Fibroblast of lung (primary cell): ENCODE measurements around the gene GNG7. TPM values are rescaled to one million over a fixed set of nuclear protein-coding genes. Genes with fewer than 3 reads are reported as not detected.

Source experiments
- DNase-seq, 2 donors: peaks; one replicate each; pipeline versions ENCODE4 v3.0.0 to v3.0.0-alpha.2; 2010; ENCODE audit warnings: low read depth in 2 of 2
- H2AFZ ChIP-seq: 2 replicates; pipeline ENCODE4 v1.5.1; 2012; ENCODE audit warnings: low read length, control low read depth, inconsistent platforms
- H3K27ac ChIP-seq: 2 replicates; pipeline ENCODE4 v1.5.1; 2011; ENCODE audit warnings: low read length, control low read depth; ENCODE audit not compliant: insufficient read depth
- H3K27me3 ChIP-seq: 2 replicates; pipeline ENCODE4 v1.5.1; 2011; ENCODE audit warnings: mild to moderate bottlenecking, low read length; ENCODE audit not compliant: control insufficient read depth, insufficient read depth
- H3K36me3 ChIP-seq: 2 replicates; pipeline ENCODE4 v1.5.1; 2011; ENCODE audit warnings: low read length; ENCODE audit not compliant: control insufficient read depth, insufficient read depth
- H3K4me1 ChIP-seq: 2 replicates; pipeline ENCODE4 v1.5.1; 2011; ENCODE audit warnings: low read length; ENCODE audit not compliant: control insufficient read depth, insufficient read depth; ENCODE audit errors: extremely low read depth
- H3K4me2 ChIP-seq: 2 replicates; pipeline ENCODE4 v1.5.1; 2011; ENCODE audit warnings: low read length, control low read depth; ENCODE audit not compliant: insufficient read depth; ENCODE audit errors: extremely low read depth
- H3K4me3 ChIP-seq, 4 experiments: fragments of 200-600 bp in 1 of 4; sonication (generic) in 1 of 4; replicated peaks in 1 of 4; 2 replicates each; pipeline ENCODE4 v1.5.1; 2011 to 2016; ENCODE audit warnings: low read length in 4 of 4, low read depth in 3 of 4, mild to moderate bottlenecking in 3 of 4, control low read depth in 2 of 4, inconsistent platforms in 1 of 4, mixed read lengths in 1 of 4; ENCODE audit not compliant: insufficient read depth in 1 of 4; ENCODE audit errors: control extremely low read depth in 1 of 4
- H3K79me2 ChIP-seq: 2 replicates; pipeline ENCODE4 v1.5.1; 2012; ENCODE audit warnings: mild to moderate bottlenecking, low read length, inconsistent platforms; ENCODE audit not compliant: control insufficient read depth, insufficient read depth
- H3K9ac ChIP-seq: 2 replicates; pipeline ENCODE4 v1.5.1; 2011; ENCODE audit warnings: mild to moderate bottlenecking, low read length, control low read depth; ENCODE audit not compliant: insufficient read depth
- H3K9me3 ChIP-seq: 2 replicates; pipeline ENCODE4 v1.5.1; 2012; ENCODE audit warnings: low read depth, low read length; ENCODE audit not compliant: control insufficient read depth, insufficient read depth
- H4K20me1 ChIP-seq: 2 replicates; pipeline ENCODE4 v1.5.1; 2011; ENCODE audit warnings: low read length; ENCODE audit not compliant: control insufficient read depth, insufficient read depth; ENCODE audit errors: extremely low read depth
- CTCF ChIP-seq, 2 donors: IDR thresholded peaks in 1 of 2; conservative IDR thresholded peaks in 1 of 2; 1 replicate in 1 of 2; 2 replicates in 1 of 2; pipeline ENCODE4 v1.5.1; 2011 to 2012; ENCODE audit warnings: low read length in 2 of 2, control low read depth in 1 of 2, inconsistent platforms in 1 of 2, low read depth in 1 of 2, mild to moderate bottlenecking in 1 of 2
- EZH2 ChIP-seq: IDR thresholded peaks from 2 replicates; pipeline ENCODE4 v1.5.1; 2012; ENCODE audit warnings: low read length, control low read depth, mild to moderate bottlenecking; ENCODE audit errors: missing control alignments
- polyA plus RNA-seq, 2 donors: library from polyadenylated mRNA; depleted of rRNA in 1 of 2; stranded (reverse) in 1 of 2; unstranded in 1 of 2; fragments of >200 nt; gene quantifications; 2 replicates each; pipeline ENCODE4 v1.2.1, GENCODE V29; 2011 to 2012; ENCODE audit warnings: missing spikeins in 1 of 2
- total RNA-seq: library from RNA; depleted of rRNA; stranded (reverse); fragments of >200 nt; gene quantifications from 2 replicates; pipeline ENCODE4 v1.2.1, GENCODE V29; 2014

GNG7 gene
- total and polyA plus RNA-seq, 2 donors (not counting 1 experiment from before 2014, with no cell fraction given) = 0.27 to 0.83 TPM

- Histone ChIP-seq H3K4me3 (peak overlapping the region in 1 of 4 experiments; percentile 32), H4K20me1 (no peaks in the 10 kb centered on the region), H3K4me1 (peaks cover 12% of the 10 kb centered on the region), H3K36me3 (no peaks in the 10 kb centered on the region), H3K79me2 (no peaks in the 10 kb centered on the region), H3K27ac (no peak overlapping the region), H3K9ac (peak overlapping the region; percentile 37), H2AFZ (no peak overlapping the region), H3K9me3 (no peaks in the 10 kb centered on the region), H3K27me3 (no peaks in the 10 kb centered on the region), H3K4me2 (peak overlapping the region; percentile 78)
- peak in 1 of 2 donors; percentile 40 for DNase-seq
- TF ChIP-seq EZH2 (no peak), CTCF (conservative IDR thresholded peaks at IDR 0.05 in 1 of 2, IDR thresholded peaks at IDR 0.05 in 1 of 2; ENCODE audit: low read depth in 1 of 2, low read length in 2 of 2) (no peak)
Observed at GRCh38 chr19:2488942-2489731, 213.4 kb downstream of the GNG7 start.

- peaks cover under 1% of the 10 kb centered on the region for H3K9me3 ChIP-seq
- DNase-seq = no peak
- no peak for TF ChIP-seq CTCF (conservative IDR thresholded peaks at IDR 0.05 in 1 of 2, IDR thresholded peaks at IDR 0.05 in 1 of 2; ENCODE audit: low read depth in 1 of 2, low read length in 2 of 2)
- no peak for TF ChIP-seq EZH2
- H3K4me1 ChIP-seq = peaks cover 11% of the 10 kb centered on the region
- H3K27ac ChIP-seq = no peak overlapping the region
- H2AFZ ChIP-seq = no peak overlapping the region
- peak overlapping the region in 2 of 4 experiments; percentile 4 to 32 for H3K4me3 ChIP-seq
- no peak overlapping the region for H3K9ac ChIP-seq
- no peaks in the 10 kb centered on the region for H4K20me1 ChIP-seq
- no peaks in the 10 kb centered on the region for H3K79me2 ChIP-seq
- no peaks in the 10 kb centered on the region for H3K36me3 ChIP-seq
- no peaks in the 10 kb centered on the region for H3K27me3 ChIP-seq
- peak overlapping the region; percentile 78 for H3K4me2 ChIP-seq
Observed at GRCh38 chr19:2488405-2488941, 214.0 kb downstream of the GNG7 start.

GRCh38 chr19:2487842-2488241, 214.7 kb downstream of the GNG7 start:
- TF ChIP-seq CTCF (conservative IDR thresholded peaks at IDR 0.05 in 1 of 2, IDR thresholded peaks at IDR 0.05 in 1 of 2; ENCODE audit: low read depth in 1 of 2, low read length in 2 of 2) (no peak), EZH2 (no peak)
- DNase-seq = no peak
- no peaks in the 10 kb centered on the region for H3K27me3 ChIP-seq

More at GRCh38 chr19:2487842-2488241, 214.7 kb downstream of the GNG7 start:
- Histone ChIP-seq H3K9ac (no peak overlapping the region), H2AFZ (no peak overlapping the region), H3K9me3 (peaks cover 1% of the 10 kb centered on the region), H3K4me3 (no peak overlapping the region), H3K4me2 (no peak overlapping the region), H3K36me3 (no peaks in the 10 kb centered on the region), H3K27ac (no peak overlapping the region), H3K79me2 (no peaks in the 10 kb centered on the region), H3K4me1 (peaks cover 11% of the 10 kb centered on the region), H4K20me1 (no peaks in the 10 kb centered on the region)
